Mesodermal cell (in vitro differentiated cells): Measurements from ENCODE around the gene OR51E1.

Experiments used
- H3K27ac ChIP-seq: 2 replicates; pipeline ENCODE4 v1.7.0; 2013; ENCODE audit warnings: mild to moderate bottlenecking, low read depth, low read length, moderate library complexity; ENCODE audit not compliant: severe bottlenecking
- H3K36me3 ChIP-seq: 2 replicates; pipeline ENCODE4 v1.7.1; 2013; ENCODE audit warnings: mild to moderate bottlenecking, low read length, moderate library complexity; ENCODE audit not compliant: control insufficient read depth, insufficient read depth
- H3K4me1 ChIP-seq: one replicate; pipeline ENCODE4 v1.7.1; 2013; ENCODE audit warnings: mild to moderate bottlenecking, low read length; ENCODE audit not compliant: insufficient read depth, control insufficient read depth, poor library complexity, severe bottlenecking
- H3K4me3 ChIP-seq: 2 replicates; pipeline ENCODE4 v1.7.0; 2013; ENCODE audit warnings: low read length, control low read depth, mild to moderate bottlenecking; ENCODE audit not compliant: insufficient read depth, poor library complexity, severe bottlenecking; ENCODE audit errors: extremely low read depth
- H3K9me3 ChIP-seq: 2 replicates; pipeline ENCODE4 v1.7.1; 2013; ENCODE audit warnings: mild to moderate bottlenecking, low read length, moderate library complexity; ENCODE audit not compliant: control insufficient read depth
- WGBS, 2 experiments: methylation state at CpG; one replicate each; pipeline ENCODE4 v1.1.5; 2013; ENCODE audit warnings: missing lambda C conversion rate in 2 of 2; ENCODE audit not compliant: insufficient coverage in 2 of 2; 5-methylcytosine and 5-hydroxymethylcytosine counted together

Gene OR51E1

GRCh38 chr11:4682623-4683419 is 39.0 kb downstream of the OR51E1 start:
- no peaks in the 10 kb centered on the region for H3K4me1 ChIP-seq
- no peaks in the 10 kb centered on the region for H3K36me3 ChIP-seq
- no CpG with 5 or more reads among the region's 2 CpGs for WGBS, 2 experiments
- H3K9me3 ChIP-seq, result no peaks in the 10 kb centered on the region
- H3K4me3 ChIP-seq, result no peak overlapping the region
- H3K27ac ChIP-seq, result no peak overlapping the region

- 71 to 75% methylated on average over 3 of the region's 3 CpGs for WGBS, 2 experiments
- no peaks in the 10 kb centered on the region for H3K9me3 ChIP-seq
- no peak overlapping the region for H3K4me3 ChIP-seq
- no peak overlapping the region for H3K27ac ChIP-seq
- no peaks in the 10 kb centered on the region for H3K4me1 ChIP-seq
- H3K36me3 ChIP-seq, result no peaks in the 10 kb centered on the region
Observed at GRCh38 chr11:4684631-4685285, 41.0 kb downstream of the OR51E1 start.

GRCh38 chr11:4695442-4695841 is 51.7 kb downstream of the OR51E1 start:
- Histone ChIP-seq H3K27ac (no peak overlapping the region), H3K4me3 (no peak overlapping the region), H3K36me3 (no peaks in the 10 kb centered on the region), H3K4me1 (no peaks in the 10 kb centered on the region), H3K9me3 (no peaks in the 10 kb centered on the region)
- WGBS, 2 experiments, result 86 to 90% methylated on average over 1 of the region's 1 CpG

GRCh38 chr11:4697585-4697984 is 53.8 kb downstream of the OR51E1 start, which contains the start of gene OR51E2:
OR51E2 (minus strand) TSS chr11:4697853; CDS start chr11:4682711, 15,142 bp downstream.
- no peaks in the 10 kb centered on the region for H3K4me1 ChIP-seq
- no peak within 1 kb of the TSS for H3K4me3 ChIP-seq
- H3K27ac ChIP-seq, result no peak within 1 kb of the TSS
- H3K36me3 ChIP-seq, result no peaks in the 10 kb centered on the region
- H3K9me3 ChIP-seq, result no peaks in the 10 kb centered on the region
- 67% methylated on average over 1 of the region's 3 CpGs; no CpG with 5 or more reads in 1 of the 2 experiments for WGBS, 2 experiments

GRCh38 chr11:4699697-4700435 is 56.1 kb downstream of the OR51E1 start:
- Histone ChIP-seq H3K36me3 (no peaks in the 10 kb centered on the region), H3K4me1 (peaks cover 8% of the 10 kb centered on the region), H3K27ac (no peak overlapping the region), H3K4me3 (no peak overlapping the region), H3K9me3 (no peaks in the 10 kb centered on the region)
- 88% methylated on average over 1 of the region's 3 CpGs for WGBS, 2 experiments

GRCh38 chr11:4700436-4700820 is 56.6 kb downstream of the OR51E1 start:
- H3K9me3 ChIP-seq, result no peaks in the 10 kb centered on the region
- H3K4me1 ChIP-seq, result peaks cover 8% of the 10 kb centered on the region
- H3K4me3 ChIP-seq, result no peak overlapping the region
- no peak overlapping the region for H3K27ac ChIP-seq
- no peaks in the 10 kb centered on the region for H3K36me3 ChIP-seq
- no CpG with 5 or more reads among the region's 1 CpG for WGBS, 2 experiments

- Histone ChIP-seq H3K36me3 (no peaks in the 10 kb centered on the region), H3K9me3 (no peaks in the 10 kb centered on the region), H3K27ac (no peak within 1 kb of the TSS), H3K4me1 (peaks cover 8% of the 10 kb centered on the region), H3K4me3 (no peak within 1 kb of the TSS)
- 27 to 29% methylated on average over 4 of the region's 5 CpGs for WGBS, 2 experiments
Observed at GRCh38 chr11:4704054-4704789, 60.4 kb downstream of the OR51E1 start, which contains the start of gene MMP26. MMP26 (plus strand) TSS chr11:4704784.

GRCh38 chr11:4704790-4705334 is 61.1 kb downstream of the OR51E1 start:
- H3K9me3 ChIP-seq, result no peaks in the 10 kb centered on the region
- no peak overlapping the region for H3K27ac ChIP-seq
- peaks cover 8% of the 10 kb centered on the region for H3K4me1 ChIP-seq
- 86% methylated on average over 7 of the region's 8 CpGs; no CpG with 5 or more reads in 1 of the 2 experiments for WGBS, 2 experiments
- no peak overlapping the region for H3K4me3 ChIP-seq
- H3K36me3 ChIP-seq, result no peaks in the 10 kb centered on the region
